Thoracic aorta (tissue), 2 donors: Measurements from ENCODE around the gene KLHL9. TPM values are rescaled to one million over a fixed set of nuclear protein-coding genes. Genes with fewer than 3 reads are reported as not detected.

Experiments
- ATAC-seq: fragments of 150-250 bp; one replicate; pipeline ENCODE4 v1.8.0; 2017; ENCODE audit warnings: low read depth; ENCODE audit not compliant: insufficient number of reproducible peaks, low FRiP score
- DNase-seq: peaks from one replicate; pipeline ENCODE4 v3.0.0-alpha.2; 2020; ENCODE audit warnings: low spot score
- H3K27ac ChIP-seq, 2 donors: fragments of 200-600 bp; sonication (generic); 1 replicate in 1 of 2; 2 replicates in 1 of 2; pipeline ENCODE4 v1.5.1; 2016; ENCODE audit warnings: mild to moderate bottlenecking in 2 of 2, moderate library complexity in 2 of 2
- H3K27me3 ChIP-seq: fragments of 200-600 bp; sonication (generic); replicated peaks from 2 replicates; pipeline ENCODE4 v1.6.0; 2016; ENCODE audit warnings: mild to moderate bottlenecking; ENCODE audit not compliant: insufficient read depth
- H3K36me3 ChIP-seq: fragments of 200-600 bp; sonication (generic); one replicate; pipeline ENCODE4 v1.5.1; 2016
- H3K4me1 ChIP-seq, 2 donors: fragments of 200-600 bp; sonication (generic); 1 replicate in 1 of 2; 2 replicates in 1 of 2; pipeline versions ENCODE4 v1.5.1 to v1.6.0; 2016; ENCODE audit warnings: low read depth in 2 of 2, mild to moderate bottlenecking in 1 of 2; ENCODE audit not compliant: control insufficient read depth in 1 of 2
- H3K4me3 ChIP-seq: fragments of 200-600 bp; sonication (generic); 2 replicates; pipeline ENCODE4 v1.5.1; 2016; ENCODE audit warnings: mild to moderate bottlenecking
- H3K9me3 ChIP-seq: fragments of 200-600 bp; sonication (generic); 2 replicates; pipeline ENCODE4 v1.5.1; 2016
- CTCF ChIP-seq: fragments of 200-600 bp; sonication (generic); IDR thresholded peaks from one replicate; pipeline ENCODE4 v1.5.1; 2019; ENCODE audit warnings: antibody characterized with exemption
- total RNA-seq, 2 donors: library from RNA; depleted of rRNA; stranded (reverse); fragments of >200 nt; gene quantifications; one replicate each; pipeline versions ENCODE4 v1.1.0 to v1.2.3, GENCODE V29; 2016

Gene KLHL9
- total RNA-seq, 2 donors from 2014 or later: 14.9 to 23.4 TPM

- no peaks in the 10 kb centered on the region for H3K4me1 ChIP-seq
- TF ChIP-seq CTCF: no peak
- H3K9me3 ChIP-seq: no peaks in the 10 kb centered on the region
- no peaks in the 10 kb centered on the region for H3K27me3 ChIP-seq
- DNase-seq (no peak), ATAC-seq (no peak)
- H3K36me3 ChIP-seq: no peaks in the 10 kb centered on the region
- no peak overlapping the region for H3K27ac ChIP-seq
- no peak overlapping the region for H3K4me3 ChIP-seq
Observed at GRCh38 chr9:21281275-21281674, 53.9 kb downstream of the KLHL9 start.

Other genes with a start within 250 kb of the KLHL9 start
- gene IFNW1, start 193.6 kb downstream of the KLHL9 start, total RNA-seq: not detected
- gene IFNA21, start 168.7 kb downstream of the KLHL9 start, total RNA-seq: not detected
- gene IFNA4, start 147.8 kb downstream of the KLHL9 start, total RNA-seq: not detected
- not detected for gene IFNA7, start 133.2 kb downstream of the KLHL9 start, total RNA-seq
- gene IFNA10, start 128.3 kb downstream of the KLHL9 start, total RNA-seq: not detected
- not detected for gene IFNA16, start 118.1 kb downstream of the KLHL9 start, total RNA-seq
- gene IFNA17, start 107.2 kb downstream of the KLHL9 start, total RNA-seq: not detected
- not detected for gene IFNA14, start 95.4 kb downstream of the KLHL9 start, total RNA-seq
- gene IFNA5, start 30.1 kb downstream of the KLHL9 start, total RNA-seq: 1 to 10 TPM in 1 of 2 donors, under 1 TPM in 1; 0.68 to 2.5 TPM
- not detected for gene IFNA6, start 15.5 kb upstream of the KLHL9 start, total RNA-seq
- not detected for gene IFNA13, start 32.7 kb upstream of the KLHL9 start, total RNA-seq
- gene IFNA2, start 50.0 kb upstream of the KLHL9 start, total RNA-seq: not detected
- not detected for gene IFNA8, start 73.7 kb upstream of the KLHL9 start, total RNA-seq
- not detected for gene IFNA1, start 105.0 kb upstream of the KLHL9 start, total RNA-seq
- not detected for gene IFNE, start 146.9 kb upstream of the KLHL9 start, total RNA-seq